Measurements from ENCODE around the gene REEP2.

Gene REEP2

DNA sequence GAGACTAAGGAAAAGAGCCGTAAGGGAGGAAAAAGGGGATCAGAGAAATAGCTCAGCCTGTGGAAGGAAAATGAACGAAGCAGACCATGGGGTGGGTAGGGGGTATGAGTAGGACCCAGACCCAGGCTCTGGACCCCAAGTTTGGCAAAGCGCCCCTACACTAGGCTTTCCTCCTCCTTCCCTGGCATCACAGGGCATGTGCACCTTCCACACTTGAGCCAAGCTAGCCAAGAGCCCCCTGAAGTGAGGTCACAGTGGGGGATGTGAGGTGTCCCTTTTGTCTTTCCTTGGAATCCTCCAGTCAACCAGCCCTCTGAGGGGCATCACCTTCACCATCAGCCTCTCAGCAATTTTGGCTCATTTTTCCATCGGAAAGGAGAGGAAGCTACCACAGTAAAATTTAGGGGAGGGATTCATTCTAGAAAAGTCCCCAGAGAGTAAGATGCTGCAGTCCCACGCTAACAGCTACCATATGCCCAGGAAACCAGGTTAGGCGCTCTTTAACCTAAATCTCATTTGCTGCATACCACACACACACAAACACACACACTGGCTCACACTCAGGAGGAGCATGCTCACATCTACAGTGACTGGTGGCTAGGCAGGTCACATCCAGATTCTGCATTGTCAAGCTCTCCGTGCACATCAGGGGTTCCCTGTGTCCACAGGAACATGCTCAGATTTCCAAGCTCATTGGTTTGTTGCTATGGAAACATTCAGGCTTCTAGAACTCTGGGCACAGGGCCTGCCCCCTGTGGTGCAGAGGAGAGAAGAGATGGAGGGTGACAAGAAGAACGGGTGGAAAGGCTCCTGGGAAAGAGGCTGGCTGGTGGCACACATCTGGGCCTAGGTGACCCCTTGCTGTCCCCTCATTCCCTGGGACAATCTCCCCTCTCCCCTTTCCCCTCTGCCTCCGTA lies 9.9 kb downstream of the REEP2 start:
- no peak for DNase-seq (ENCODE audit: low read depth in 2 of 2)

- peak; percentile 47 to 73 for DNase-seq (ENCODE audit: low read depth in 2 of 2)
These were observed 10.8 kb downstream of the REEP2 start for GRCh38 chr5:138449501-138450239.

- DNase-seq (ENCODE audit: low read depth in 2 of 2), result no peak
These were observed 12.1 kb downstream of the REEP2 start for GRCh38 chr5:138450971-138451370.

DNA sequence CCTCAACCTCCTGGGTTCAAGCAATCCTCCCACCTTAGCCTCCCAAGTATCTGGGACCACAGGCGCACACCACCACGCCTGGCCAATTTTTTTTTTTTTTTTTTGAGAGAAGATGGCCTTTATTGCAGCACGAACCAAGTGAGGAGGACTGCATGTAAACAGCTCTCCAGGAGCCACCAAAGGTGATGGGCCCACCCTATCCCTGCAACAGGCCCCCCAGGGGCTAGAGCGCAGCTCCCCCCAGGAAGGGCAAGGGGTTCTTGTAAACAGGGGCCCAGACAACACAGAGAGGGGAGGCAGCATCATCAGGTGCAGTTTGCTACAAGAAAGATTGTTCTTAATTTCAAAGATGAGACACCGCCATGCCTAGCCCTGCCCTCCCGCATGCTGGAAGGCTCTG lies 13.9 kb downstream of the REEP2 start:
- no peak for DNase-seq (ENCODE audit: low read depth in 2 of 2)

GRCh38 chr5:138453590-138453989 lies 14.7 kb downstream of the REEP2 start:
- DNase-seq (ENCODE audit: low read depth in 2 of 2), result no peak

DNA sequence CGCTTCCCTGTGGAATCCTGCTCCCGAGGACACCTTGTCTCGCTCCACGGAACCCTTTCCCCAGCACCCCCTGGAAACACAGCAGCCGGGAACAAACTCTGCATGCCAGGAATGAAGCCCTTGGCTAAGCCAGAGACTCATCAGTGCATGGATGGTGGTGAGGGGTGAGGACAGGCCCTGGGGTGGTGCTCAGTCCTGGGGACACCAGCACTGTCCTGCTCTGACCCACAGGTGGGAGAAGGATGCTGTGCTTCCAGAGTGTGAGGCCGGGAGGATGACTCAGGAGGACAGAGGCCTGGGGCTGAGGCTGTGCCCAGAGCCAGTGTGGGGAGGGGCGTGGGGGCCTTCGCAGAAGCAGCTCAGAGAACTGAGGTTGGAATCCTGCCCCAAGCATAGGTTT lies 15.3 kb downstream of the REEP2 start:
- DNase-seq (ENCODE audit: low read depth in 2 of 2), result no peak

DNA sequence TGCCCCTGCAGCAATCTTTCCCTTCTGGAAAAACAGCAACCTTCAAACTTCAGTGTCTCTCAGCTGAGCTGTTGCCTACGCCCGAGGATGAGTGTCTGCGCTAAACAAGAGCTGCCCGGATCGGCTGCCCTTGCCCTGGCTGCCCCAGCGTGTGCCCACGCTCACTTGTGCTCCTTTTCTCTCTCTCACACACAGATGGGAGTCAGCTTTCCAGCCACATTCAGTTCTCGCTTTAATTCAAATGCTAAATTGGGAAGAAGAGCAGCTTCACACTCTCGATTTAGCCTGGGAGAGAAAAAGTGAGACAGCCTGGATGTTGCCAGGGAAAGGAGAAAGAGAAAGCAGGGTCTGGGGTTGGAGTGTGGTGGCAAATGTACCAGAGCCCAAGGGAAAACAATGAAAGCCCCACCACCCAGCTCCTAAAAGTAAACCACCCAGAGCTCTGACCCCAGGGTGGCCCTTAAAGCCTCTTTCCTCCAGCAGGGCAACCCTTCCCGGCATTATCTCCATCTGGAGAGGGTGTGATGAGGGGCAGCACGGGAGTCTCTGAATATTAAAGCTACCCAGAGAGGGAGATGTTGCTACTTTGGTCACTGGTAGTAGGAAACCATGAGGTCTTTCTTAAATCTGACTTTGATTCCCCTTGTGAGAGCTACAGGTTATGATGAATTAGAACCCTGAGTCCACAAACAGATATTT lies 16.5 kb downstream of the REEP2 start:
- DNase-seq (ENCODE audit: low read depth in 2 of 2), result no peak

- no peak for DNase-seq (ENCODE audit: low read depth in 2 of 2)
These were observed 18.8 kb downstream of the REEP2 start for GRCh38 chr5:138457531-138458275.

- no peak for DNase-seq (ENCODE audit: low read depth in 2 of 2)
These were observed 19.5 kb downstream of the REEP2 start for GRCh38 chr5:138458384-138458783.

DNA sequence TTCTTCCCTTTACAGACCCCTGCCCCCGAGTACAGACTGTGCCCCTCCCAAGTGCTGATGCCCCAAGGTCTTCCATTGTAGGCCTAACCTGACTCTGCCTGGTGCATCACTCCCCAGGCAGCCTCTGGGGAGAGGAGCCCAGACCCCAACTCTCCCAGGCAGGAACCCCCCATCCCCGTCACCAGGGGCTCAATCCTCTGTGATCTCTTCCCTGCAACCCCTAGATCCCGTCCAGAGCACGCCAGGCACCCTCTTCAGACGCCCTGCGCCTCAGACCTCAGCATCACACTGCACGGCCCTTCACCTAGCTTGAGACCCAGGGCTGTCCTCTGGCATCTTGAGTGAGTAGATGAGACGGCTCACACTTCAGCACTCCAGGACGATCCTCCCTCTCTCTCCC lies 20.0 kb downstream of the REEP2 start:
- DNase-seq (ENCODE audit: low read depth in 2 of 2), result no peak

DNA sequence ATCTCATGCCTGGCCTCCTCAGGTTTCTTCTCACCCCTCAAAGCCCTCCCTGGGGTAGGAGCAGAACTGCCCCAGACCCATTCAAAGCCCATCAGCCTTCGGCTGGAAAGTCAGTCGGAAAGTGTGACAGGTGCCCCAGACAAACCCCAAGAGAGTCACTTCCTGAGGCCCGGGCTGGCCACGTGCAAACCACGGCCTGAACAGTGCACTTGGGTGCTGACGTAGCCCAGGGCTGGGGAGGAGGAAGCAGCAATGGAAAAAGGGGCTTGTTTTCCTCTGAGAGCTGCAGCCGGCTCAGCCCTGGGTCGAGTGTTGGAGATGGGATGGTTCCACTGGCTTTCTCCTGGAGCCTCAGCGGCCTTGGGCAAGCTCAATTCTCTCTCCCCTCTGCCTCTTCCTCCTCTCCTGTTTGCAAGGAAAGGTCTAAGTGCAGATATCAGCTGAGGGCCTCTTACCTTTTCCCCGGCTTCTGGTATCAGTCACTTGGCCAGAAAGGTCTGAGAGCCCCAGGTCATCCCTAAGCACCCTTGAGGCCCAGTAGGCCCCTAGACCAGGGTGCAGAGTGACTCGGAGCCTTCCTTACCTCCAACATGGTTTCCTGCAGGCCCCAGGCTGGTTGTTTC lies 20.6 kb downstream of the REEP2 start:
- peak; percentile 54 to 76 for DNase-seq (ENCODE audit: low read depth in 2 of 2)

GRCh38 chr5:138460032-138460693 lies 21.3 kb downstream of the REEP2 start:
- DNase-seq (ENCODE audit: low read depth in 2 of 2), result no peak

DNA sequence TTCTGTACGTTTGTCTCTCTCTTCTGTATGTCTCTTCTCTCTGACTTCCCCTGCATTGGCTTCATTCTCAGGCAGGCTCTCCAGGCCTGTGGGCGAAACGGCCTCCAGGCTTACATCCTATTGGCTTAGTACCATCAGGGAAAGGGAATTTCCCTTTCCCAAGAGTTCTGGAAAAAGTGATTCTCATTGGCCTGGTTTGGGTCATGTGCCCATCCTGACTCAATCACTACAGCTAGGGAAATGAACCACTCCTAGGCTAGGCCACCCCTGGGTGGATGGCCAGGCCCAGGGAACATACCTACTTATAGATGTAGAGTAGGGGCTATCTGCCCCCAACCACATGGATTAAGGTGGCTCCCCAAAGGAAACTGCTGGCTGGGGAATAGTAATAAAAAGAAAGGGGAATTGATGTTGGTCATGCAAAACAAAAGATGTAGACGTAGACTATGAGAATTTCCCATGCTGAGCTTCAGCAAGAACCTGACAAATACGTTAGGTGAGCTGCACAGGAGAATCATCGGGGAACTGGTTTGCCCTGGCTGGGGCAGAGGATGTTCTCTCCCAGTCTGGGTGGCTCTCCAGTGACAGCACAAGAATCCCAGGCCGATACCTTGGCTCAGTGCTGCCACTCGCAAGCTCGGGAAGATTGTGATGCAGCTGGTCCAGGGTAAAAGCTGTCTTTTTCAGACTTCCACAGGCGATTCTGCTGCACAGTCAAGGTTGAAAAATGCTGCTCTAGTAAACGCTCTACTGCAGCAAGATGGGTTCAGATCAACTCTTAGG lies 22.7 kb downstream of the REEP2 start:
- DNase-seq (ENCODE audit: low read depth in 2 of 2), result no peak

DNA sequence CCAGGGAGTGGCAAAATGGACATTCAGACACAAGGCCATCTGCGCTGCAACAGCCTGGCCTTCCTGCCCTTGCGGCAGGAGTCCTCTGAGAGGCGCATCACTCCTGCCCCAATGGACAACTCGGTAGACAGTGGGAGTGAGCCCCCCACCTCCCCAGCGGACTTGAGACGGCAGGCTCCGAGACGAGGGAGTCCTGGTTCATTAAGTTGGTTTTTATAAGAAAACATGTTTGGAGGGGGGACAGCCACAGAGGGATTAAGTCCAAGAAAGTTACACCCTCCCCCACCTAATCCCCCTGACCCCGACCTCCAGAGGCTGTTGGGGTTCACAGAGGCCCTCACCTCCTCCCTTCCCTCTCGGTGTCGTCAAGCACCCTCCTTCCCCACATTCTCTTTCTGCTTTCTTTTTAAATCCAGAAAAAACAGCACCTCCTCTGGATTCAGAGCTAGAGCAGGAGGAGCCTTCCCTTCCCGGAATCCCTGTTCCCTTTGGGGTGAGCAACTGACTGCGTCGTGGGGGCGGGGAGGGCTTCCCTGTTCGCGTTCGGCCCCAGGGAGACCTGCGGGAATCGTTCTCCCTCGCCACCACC lies 24.7 kb downstream of the REEP2 start:
- DNase-seq (ENCODE audit: low read depth in 2 of 2), result no peak

DNA sequence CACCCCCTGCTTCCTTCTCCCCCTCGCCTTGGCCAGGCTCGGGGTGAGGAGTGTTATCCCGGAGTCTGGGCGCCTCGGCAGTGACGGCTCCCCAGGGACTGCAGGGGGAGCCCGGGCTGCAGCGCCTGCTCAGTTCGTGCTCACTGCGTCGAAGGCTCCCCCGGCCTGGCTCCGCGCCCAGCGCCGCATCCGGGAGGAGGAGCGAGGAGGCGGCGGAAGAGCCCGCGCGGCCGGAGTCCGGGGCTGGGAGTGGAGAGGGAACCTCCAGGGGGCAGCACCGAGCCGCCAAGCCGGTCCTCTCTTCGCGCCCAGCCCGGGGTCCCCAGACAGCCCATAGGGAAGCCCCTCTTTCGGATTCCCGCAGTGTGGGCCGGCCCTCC lies 25.1 kb downstream of the REEP2 start:
- DNase-seq (ENCODE audit: low read depth in 2 of 2), result peak; percentile 80 to 87

GRCh38 chr5:138464388-138465260 lies 25.8 kb downstream of the REEP2 start:
- peak; percentile 89 to 91 for DNase-seq (ENCODE audit: low read depth in 2 of 2)

DNA sequence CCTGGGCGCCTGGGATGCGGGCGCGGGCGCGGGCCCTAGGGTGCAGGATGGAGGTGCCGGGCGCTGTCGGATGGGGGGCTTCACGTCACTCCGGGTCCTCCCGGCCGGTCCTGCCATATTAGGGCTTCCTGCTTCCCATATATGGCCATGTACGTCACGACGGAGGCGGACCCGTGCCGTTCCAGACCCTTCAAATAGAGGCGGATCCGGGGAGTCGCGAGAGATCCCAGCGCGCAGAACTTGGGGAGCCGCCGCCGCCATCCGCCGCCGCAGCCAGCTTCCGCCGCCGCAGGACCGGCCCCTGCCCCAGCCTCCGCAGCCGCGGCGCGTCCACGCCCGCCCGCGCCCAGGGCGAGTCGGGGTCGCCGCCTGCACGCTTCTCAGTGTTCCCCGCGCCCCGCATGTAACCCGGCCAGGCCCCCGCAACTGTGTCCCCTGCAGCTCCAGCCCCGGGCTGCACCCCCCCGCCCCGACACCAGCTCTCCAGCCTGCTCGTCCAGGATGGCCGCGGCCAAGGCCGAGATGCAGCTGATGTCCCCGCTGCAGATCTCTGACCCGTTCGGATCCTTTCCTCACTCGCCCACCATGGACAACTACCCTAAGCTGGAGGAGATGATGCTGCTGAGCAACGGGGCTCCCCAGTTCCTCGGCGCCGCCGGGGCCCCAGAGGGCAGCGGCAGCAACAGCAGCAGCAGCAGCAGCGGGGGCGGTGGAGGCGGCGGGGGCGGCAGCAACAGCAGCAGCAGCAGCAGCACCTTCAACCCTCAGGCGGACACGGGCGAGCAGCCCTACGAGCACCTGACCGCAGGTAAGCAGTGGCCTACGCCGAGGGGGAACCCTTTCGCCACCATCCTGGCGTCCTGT lies 26.6 kb downstream of the REEP2 start, which contains the start of gene EGR1:
Gene EGR1, plus strand, starts transcription at position 219 of the 864 bp plus-strand sequence. Its CDS starts 283 bp downstream, at position 502.
- DNase-seq (ENCODE audit: low read depth in 2 of 2), result peak; percentile 86 to 89
